SK-N-MC (cell line): ENCODE results near the gene IHH.

Experiments used
- EZH2 ChIP-seq: fragments of 200-600 bp; sonication (generic); IDR thresholded peaks from one replicate; pipeline ENCODE4 v1.6.1; 2017; ENCODE audit warnings: antibody characterized with exemption
- FOXP2 ChIP-seq: optimal IDR thresholded peaks from 2 replicates; pipeline ENCODE3; 2011; ENCODE audit warnings: mild to moderate bottlenecking, moderate library complexity; ENCODE audit not compliant: insufficient read depth; ENCODE audit errors: extremely low read length, control extremely low read depth
- POLR2AphosphoS5 ChIP-seq: IDR thresholded peaks from 2 replicates; pipeline ENCODE4 v1.6.1; 2012; ENCODE audit warnings: mild to moderate bottlenecking, low read depth, low read length, borderline replicate concordance

- TF ChIP-seq EZH2 (no peak), POLR2AphosphoS5 (no peak), FOXP2 (no peak)
These were observed 33.5 kb upstream of the IHH start for GRCh38 chr2:219094171-219094570.
